H9 (cell line): Measurements from ENCODE around the gene RCC1. TPM values are rescaled to one million over a fixed set of nuclear protein-coding genes. Genes with fewer than 3 reads are reported as not detected.

Experiments used
- DNase-seq: peaks from one replicate; pipeline ENCODE4 v3.0.0-alpha.2; 2017
- H2AFZ ChIP-seq: one replicate; pipeline ENCODE4 v1.6.1; 2013; ENCODE audit warnings: mild to moderate bottlenecking, low read length, control low read depth, moderate library complexity
- H2AK5ac ChIP-seq: 2 replicates; pipeline ENCODE4 v1.6.1; 2013; ENCODE audit warnings: low read length, control low read depth, mixed read lengths; ENCODE audit not compliant: insufficient read length
- H2BK120ac ChIP-seq: one replicate; pipeline ENCODE4 v1.6.1; 2013; ENCODE audit warnings: low read depth, mild to moderate bottlenecking, low read length, control low read depth, inconsistent platforms; ENCODE audit not compliant: poor library complexity, severe bottlenecking
- H2BK12ac ChIP-seq: 2 replicates; pipeline ENCODE4 v1.6.1; 2013; ENCODE audit warnings: low read length, control low read depth, mixed read lengths, low read depth; ENCODE audit not compliant: insufficient read length
- H2BK15ac ChIP-seq: 2 replicates; pipeline ENCODE4 v1.6.1; 2013; ENCODE audit warnings: low read depth, low read length, control low read depth
- H2BK20ac ChIP-seq: one replicate; pipeline ENCODE4 v1.6.1; 2013; ENCODE audit warnings: low read depth, mild to moderate bottlenecking, low read length, control low read depth, inconsistent platforms; ENCODE audit not compliant: poor library complexity, severe bottlenecking
- H2BK5ac ChIP-seq: 2 replicates; pipeline ENCODE4 v1.6.1; 2013; ENCODE audit warnings: low read length, control low read depth, mixed read lengths; ENCODE audit not compliant: insufficient read length
- H3K14ac ChIP-seq: 2 replicates; pipeline ENCODE4 v1.6.1; 2013; ENCODE audit warnings: low read length, control low read depth; ENCODE audit not compliant: insufficient read depth
- H3K18ac ChIP-seq: 2 replicates; pipeline ENCODE4 v1.6.1; 2013; ENCODE audit warnings: low read depth, mild to moderate bottlenecking, mixed read lengths, low read length, control low read depth; ENCODE audit not compliant: insufficient read length
- H3K23ac ChIP-seq: 2 replicates; pipeline ENCODE4 v1.6.1; 2013; ENCODE audit warnings: low read length, control low read depth, mixed read lengths, low read depth; ENCODE audit not compliant: insufficient read length
- H3K23me2 ChIP-seq: 2 replicates; pipeline ENCODE4 v1.6.1; 2013; ENCODE audit warnings: low read depth, mild to moderate bottlenecking, mixed read lengths, low read length, control low read depth; ENCODE audit not compliant: insufficient read length, poor library complexity, severe bottlenecking
- H3K27ac ChIP-seq: 2 replicates; pipeline ENCODE4 v1.5.1; 2013; ENCODE audit warnings: low read length, control low read depth, mixed read lengths, low read depth; ENCODE audit not compliant: insufficient read length
- H3K27me3 ChIP-seq: 2 replicates; pipeline ENCODE4 v1.6.1; 2013; ENCODE audit warnings: low read length, control low read depth, inconsistent platforms; ENCODE audit not compliant: insufficient read depth
- H3K4ac ChIP-seq: 2 replicates; pipeline ENCODE4 v1.6.1; 2013; ENCODE audit warnings: low read depth, mild to moderate bottlenecking, control low read depth, inconsistent platforms, low read length, moderate library complexity
- H3K4me1 ChIP-seq: 2 replicates; pipeline ENCODE4 v1.6.1; 2013; ENCODE audit warnings: low read length, control low read depth, inconsistent platforms; ENCODE audit not compliant: insufficient read depth
- H3K4me2 ChIP-seq: 2 replicates; pipeline ENCODE4 v1.6.1; 2013; ENCODE audit warnings: low read length, control low read depth, mixed read lengths; ENCODE audit not compliant: insufficient read length, insufficient read depth
- H3K56ac ChIP-seq: 2 replicates; pipeline ENCODE4 v1.6.1; 2013; ENCODE audit warnings: low read depth, mild to moderate bottlenecking, mixed read lengths, low read length, control low read depth; ENCODE audit not compliant: insufficient read length
- H3K79me1 ChIP-seq: 2 replicates; pipeline ENCODE4 v1.6.1; 2013; ENCODE audit warnings: low read depth, mild to moderate bottlenecking, moderate library complexity, low read length, control low read depth, inconsistent platforms; ENCODE audit not compliant: insufficient read depth, poor library complexity, severe bottlenecking
- H3K79me2 ChIP-seq: 2 replicates; pipeline ENCODE4 v1.6.1; 2013; ENCODE audit warnings: low read length, control low read depth, inconsistent platforms; ENCODE audit not compliant: insufficient read depth
- H3K9ac ChIP-seq: 2 replicates; pipeline ENCODE4 v1.6.1; 2013; ENCODE audit warnings: low read length, control low read depth, mixed read lengths; ENCODE audit not compliant: insufficient read length; ENCODE audit errors: extremely low read depth
- H3K9me3 ChIP-seq: one replicate; pipeline ENCODE4 v1.6.1; 2013; ENCODE audit warnings: low read depth, low read length, inconsistent platforms; ENCODE audit not compliant: control insufficient read depth
- H3T11ph ChIP-seq: one replicate; pipeline ENCODE4 v1.6.1; 2013; ENCODE audit warnings: mild to moderate bottlenecking, low read length, control low read depth, inconsistent platforms
- H4K20me1 ChIP-seq: one replicate; pipeline ENCODE4 v1.6.1; 2013; ENCODE audit not compliant: control insufficient read depth, insufficient read length, insufficient read depth
- H4K5ac ChIP-seq: 2 replicates; pipeline ENCODE4 v1.6.1; 2013; ENCODE audit warnings: low read depth, mild to moderate bottlenecking, mixed read lengths, low read length, control low read depth; ENCODE audit not compliant: insufficient read length
- H4K8ac ChIP-seq: replicated peaks from 2 replicates; pipeline ENCODE4 v1.6.1; 2013; ENCODE audit warnings: low read length, control low read depth, mixed read lengths, low read depth; ENCODE audit not compliant: insufficient read length
- H4K91ac ChIP-seq: 2 replicates; pipeline ENCODE4 v1.6.1; 2013; ENCODE audit warnings: low read depth, mild to moderate bottlenecking, moderate library complexity, mixed read lengths, low read length, control low read depth; ENCODE audit not compliant: insufficient read length
- H3K27ac Mint-ChIP-seq, 3 experiments: 2 replicates in 2 of 3; 3 replicates in 1 of 3; pipeline ENCODE4 v1.8.0; 2020 to 2021; ENCODE audit warnings: mixed read lengths in 3 of 3, mild to moderate bottlenecking in 1 of 3, moderate library complexity in 1 of 3
- H3K27me3 Mint-ChIP-seq: 2 replicates; pipeline ENCODE4 v1.8.0; 2021; ENCODE audit warnings: low read depth, mild to moderate bottlenecking, moderate library complexity, mixed read lengths
- H3K36me3 Mint-ChIP-seq, 3 experiments: 2 replicates in 2 of 3; 3 replicates in 1 of 3; pipeline ENCODE4 v1.8.0; 2020 to 2021; ENCODE audit warnings: low read depth in 3 of 3, mixed read lengths in 3 of 3; ENCODE audit not compliant: insufficient read depth in 1 of 3
- H3K4me1 Mint-ChIP-seq, 2 experiments: 2 replicates each; pipeline ENCODE4 v1.8.0; 2020; ENCODE audit warnings: mixed read lengths in 2 of 2
- H3K4me3 Mint-ChIP-seq, 2 experiments: 2 replicates in 1 of 2; 3 replicates in 1 of 2; pipeline ENCODE4 v1.8.0; 2020 to 2021; ENCODE audit warnings: mild to moderate bottlenecking in 2 of 2, mixed read lengths in 2 of 2, moderate library complexity in 1 of 2
- H3K9me3 Mint-ChIP-seq, 2 experiments: 2 replicates in 1 of 2; 3 replicates in 1 of 2; pipeline ENCODE4 v1.8.0; 2020; ENCODE audit warnings: mild to moderate bottlenecking in 2 of 2, mixed read lengths in 2 of 2, moderate library complexity in 1 of 2
- CTCF ChIP-seq: fragments of 200-600 bp; sonication (generic); conservative IDR thresholded peaks from 3 replicates; pipeline ENCODE4 v1.8.0; 2021; ENCODE audit warnings: antibody characterized with exemption, mild to moderate bottlenecking
- total RNA-seq: library from RNA; stranded (reverse); gene quantifications from 2 replicates; pipeline ENCODE4 v1.2.1, GENCODE V29; 2021

The RCC1 gene
- total RNA-seq, 1 experiment from 2014 or later = 93.6 TPM

GRCh38 chr1:28564310-28564709, 58.5 kb downstream of the RCC1 start:
- H4K5ac ChIP-seq = no peak overlapping the region
- H3K9me3 ChIP-seq = no peaks in the 10 kb centered on the region
- Mint-ChIP-seq H3K4me3 (no peak overlapping the region), H3K27me3 (no peaks in the 10 kb centered on the region), H3K9me3 (no peaks in the 10 kb centered on the region), H3K27ac (no peak overlapping the region), H3K36me3 (peaks cover 35 to 86% (median 69%) of the 10 kb centered on the region in 3 experiments; a peak in 6 of 7 replicates), H3K4me1 (no peaks in the 10 kb centered on the region)
- no peak overlapping the region for H3K27ac ChIP-seq
- no peak overlapping the region for H3K23ac ChIP-seq
- H3K14ac ChIP-seq = no peak overlapping the region
- peaks cover 4% of the 10 kb centered on the region for H3K79me1 ChIP-seq
- no peak overlapping the region for H2BK12ac ChIP-seq
- no peak overlapping the region for H2AK5ac ChIP-seq
- no peaks in the 10 kb centered on the region for H3K4me1 ChIP-seq
- no peaks in the 10 kb centered on the region for H4K20me1 ChIP-seq
- no peaks in the 10 kb centered on the region for H3K27me3 ChIP-seq
- no peaks in the 10 kb centered on the region for H3K79me2 ChIP-seq
- H4K8ac ChIP-seq = no peak overlapping the region
- no peak overlapping the region for H4K91ac ChIP-seq
- H3T11ph ChIP-seq = no peak overlapping the region
- DNase-seq = no peak
- H2BK15ac ChIP-seq = no peak overlapping the region
- no peak overlapping the region for H3K4me2 ChIP-seq
- no peak for TF ChIP-seq CTCF
- H3K56ac ChIP-seq = no peak overlapping the region
- H3K9ac ChIP-seq = no peak overlapping the region
- H3K23me2 ChIP-seq = no peaks in the 10 kb centered on the region
- no peak overlapping the region for H2BK20ac ChIP-seq
- no peak overlapping the region for H2AFZ ChIP-seq
- H2BK5ac ChIP-seq = no peak overlapping the region
- no peak overlapping the region for H3K4ac ChIP-seq
- no peak overlapping the region for H3K18ac ChIP-seq
- no peak overlapping the region for H2BK120ac ChIP-seq
